Lower leg skin (tissue), 3 donors: ENCODE data around the gene KRTAP21-1.

ENCODE experiments used
- POLR2A ChIP-seq, 2 donors: fragments of 450-650 bp; IDR thresholded peaks; one replicate each; pipeline ENCODE4 v1.6.1; 2016 to 2017; ENCODE audit warnings: antibody characterized with exemption in 2 of 2, mild to moderate bottlenecking in 1 of 2, moderate library complexity in 1 of 2
- TF ChIP-seq, protein P1 (sequence below), 3 donors: fragments of 450-650 bp; IDR thresholded peaks; one replicate each; pipeline ENCODE4 v1.5.1; 2016; ENCODE audit warnings: antibody characterized with exemption in 3 of 3, mild to moderate bottlenecking in 3 of 3, moderate library complexity in 2 of 3

GRCh38 chr21:30719401-30719800 is 35.8 kb downstream of the KRTAP21-1 start:
- TF ChIP-seq, protein P1, sequence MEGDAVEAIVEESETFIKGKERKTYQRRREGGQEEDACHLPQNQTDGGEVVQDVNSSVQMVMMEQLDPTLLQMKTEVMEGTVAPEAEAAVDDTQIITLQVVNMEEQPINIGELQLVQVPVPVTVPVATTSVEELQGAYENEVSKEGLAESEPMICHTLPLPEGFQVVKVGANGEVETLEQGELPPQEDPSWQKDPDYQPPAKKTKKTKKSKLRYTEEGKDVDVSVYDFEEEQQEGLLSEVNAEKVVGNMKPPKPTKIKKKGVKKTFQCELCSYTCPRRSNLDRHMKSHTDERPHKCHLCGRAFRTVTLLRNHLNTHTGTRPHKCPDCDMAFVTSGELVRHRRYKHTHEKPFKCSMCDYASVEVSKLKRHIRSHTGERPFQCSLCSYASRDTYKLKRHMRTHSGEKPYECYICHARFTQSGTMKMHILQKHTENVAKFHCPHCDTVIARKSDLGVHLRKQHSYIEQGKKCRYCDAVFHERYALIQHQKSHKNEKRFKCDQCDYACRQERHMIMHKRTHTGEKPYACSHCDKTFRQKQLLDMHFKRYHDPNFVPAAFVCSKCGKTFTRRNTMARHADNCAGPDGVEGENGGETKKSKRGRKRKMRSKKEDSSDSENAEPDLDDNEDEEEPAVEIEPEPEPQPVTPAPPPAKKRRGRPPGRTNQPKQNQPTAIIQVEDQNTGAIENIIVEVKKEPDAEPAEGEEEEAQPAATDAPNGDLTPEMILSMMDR (IDR thresholded peaks at IDR 0.05), result no peak
- TF ChIP-seq POLR2A (IDR thresholded peaks at IDR 0.05), result no peak
